OCI-LY7 (cell line): ENCODE measurements around the gene CTTNBP2NL. TPM values are rescaled to one million over a fixed set of nuclear protein-coding genes. Genes with fewer than 3 reads are reported as not detected.
"Not testable (repeated sequence)": the region's sequence is repeated elsewhere in the genome, so short reads cannot be mapped to it uniquely, and the experiment has no call there.

Source experiments
- BruUV-seq: library from RNA; stranded (reverse); fragments of 400-500 nt; replicated peaks from 2 replicates; lab custom pipeline; 2021; lab: Mats Ljungman, UMichigan
- CTCF ChIA-PET: fragments of 300-600 bp; sonication (Branson Sonifier 250); formaldehyde crosslinking; loops from one replicate; lab custom pipeline; 2022; ENCODE audit warnings: antibody characterized with exemption; ENCODE audit not compliant: unreplicated experiment; lab: Charles Lee
- POLR2A ChIA-PET: fragments of 300-600 bp; sonication (Branson Sonifier 250); formaldehyde crosslinking; loops from one replicate; lab custom pipeline; 2022; ENCODE audit warnings: antibody characterized with exemption; lab: Charles Lee
- DNase-seq: peaks from one replicate; pipeline ENCODE4 v3.0.0-alpha.2; 2015; ENCODE audit warnings: low spot score
- H2AFZ ChIP-seq: fragments of 200-600 bp; sonication (generic), shearing (Covaris generic); 2 replicates; pipeline ENCODE4 v1.6.1; 2014; ENCODE audit warnings: mild to moderate bottlenecking, antibody characterized with exemption, low read length, moderate library complexity
- H3K27ac ChIP-seq: fragments of 200-600 bp; sonication (generic); 2 replicates; pipeline ENCODE4 v1.5.1; 2014; ENCODE audit warnings: mixed run types, low read depth, mild to moderate bottlenecking, moderate library complexity, low read length, inconsistent platforms; ENCODE audit not compliant: poor library complexity, severe bottlenecking
- H3K36me3 ChIP-seq: fragments of 200-600 bp; sonication (generic); 2 replicates; pipeline ENCODE4 v1.6.1; 2014; ENCODE audit warnings: mild to moderate bottlenecking, antibody characterized with exemption, low read length, moderate library complexity, mixed read lengths; ENCODE audit not compliant: insufficient read depth
- H3K4me1 ChIP-seq: fragments of 200-600 bp; sonication (generic); 2 replicates; pipeline ENCODE4 v1.5.1; 2014; ENCODE audit warnings: mild to moderate bottlenecking, low read length; ENCODE audit not compliant: insufficient read depth, poor library complexity, severe bottlenecking
- H3K4me2 ChIP-seq: fragments of 200-600 bp; sonication (generic); 2 replicates; pipeline ENCODE4 v1.6.1; 2014; ENCODE audit warnings: mild to moderate bottlenecking, low read length
- H3K4me3 ChIP-seq: fragments of 200-600 bp; sonication (generic); 2 replicates; pipeline ENCODE4 v1.5.1; 2014; ENCODE audit warnings: mild to moderate bottlenecking, low read depth, low read length; ENCODE audit not compliant: poor library complexity, severe bottlenecking
- H3K79me2 ChIP-seq: fragments of 200-600 bp; sonication (generic); 2 replicates; pipeline ENCODE4 v1.6.1; 2016; ENCODE audit warnings: low read depth, mild to moderate bottlenecking, low read length, moderate library complexity, mixed read lengths; ENCODE audit not compliant: insufficient read depth
- H3K9me2 ChIP-seq: fragments of 200-600 bp; sonication (generic); 2 replicates; pipeline ENCODE4 v1.6.1; 2016; ENCODE audit warnings: mild to moderate bottlenecking, low read length, mixed read lengths; ENCODE audit not compliant: insufficient read depth
- H3K9me3 ChIP-seq: fragments of 200-600 bp; sonication (generic); 2 replicates; pipeline ENCODE4 v1.6.1; 2014; ENCODE audit warnings: mild to moderate bottlenecking, mixed run types, low read length, mixed read lengths
- H4K20me1 ChIP-seq: fragments of 200-600 bp; sonication (generic); 2 replicates; pipeline ENCODE4 v1.6.1; 2014; ENCODE audit warnings: mild to moderate bottlenecking, antibody characterized with exemption, low read length, moderate library complexity, mixed read lengths; ENCODE audit not compliant: insufficient read depth
- CTCF ChIP-seq: fragments of 200-600 bp; sonication (generic); conservative IDR thresholded peaks from 2 replicates; pipeline ENCODE4 v1.5.1; 2014; ENCODE audit warnings: mild to moderate bottlenecking, antibody characterized with exemption, low read length, moderate library complexity, mixed read lengths
- EZH2phosphoT487 ChIP-seq: fragments of 200-600 bp; sonication (generic); IDR thresholded peaks from 2 replicates; pipeline ENCODE4 v1.6.1; 2018; ENCODE audit warnings: low read depth, borderline replicate concordance, mild to moderate bottlenecking, mixed run types, antibody characterized with exemption, low read length, moderate library complexity, mixed read lengths
- intact Hi-C: fragments of 100-400 bp; cut with micrococcal nuclease; formaldehyde crosslinking; loops from one replicate; pipeline ENCODE4 v1.10.0; 2022; ENCODE audit not compliant: unreplicated experiment
- total RNA-seq, 2 experiments: library from RNA; depleted of rRNA in 1 of 2; stranded (reverse); fragments of >200 nt in 1 of 2; shearing (Covaris generic) in 1 of 2; gene quantifications; 2 replicates each; pipeline ENCODE4 v1.2.3, GENCODE V29; 2014 to 2022

Gene CTTNBP2NL
- total RNA-seq, 2 experiments from 2014 or later, result 1.5 to 8.7 TPM

- Histone ChIP-seq H3K79me2 (no peaks in the 10 kb centered on the region), H3K9me3 (no peaks in the 10 kb centered on the region), H4K20me1 (0 out of 2 replicates have a peak, but pooled peaks cover 4% of the 10 kb centered on the region), H2AFZ (no peak overlapping the region), H3K4me2 (no peak overlapping the region), H3K36me3 (0 out of 2 replicates have a peak, but pooled peaks cover 4% of the 10 kb centered on the region), H3K4me1 (no peaks in the 10 kb centered on the region), H3K27ac (no peak overlapping the region), H3K4me3 (no peak overlapping the region), H3K9me2 (no peaks in the 10 kb centered on the region)
- intact Hi-C loops, result no loop called here
- TF ChIP-seq CTCF (no peak), EZH2phosphoT487 (no peak)
- DNase-seq, result no peak
- no TSS peak for BruUV-seq
- CTCF ChIA-PET, result no interaction called here
- POLR2A ChIA-PET, result interaction anchor here (2.1 kb wide), 1 partner anchor 12 kb away, joined by 7 read pairs; no protein-coding TSS in a partner anchor
Measured at GRCh38 chr1:112417271-112417670, 21.3 kb downstream of the CTTNBP2NL start.

DNA sequence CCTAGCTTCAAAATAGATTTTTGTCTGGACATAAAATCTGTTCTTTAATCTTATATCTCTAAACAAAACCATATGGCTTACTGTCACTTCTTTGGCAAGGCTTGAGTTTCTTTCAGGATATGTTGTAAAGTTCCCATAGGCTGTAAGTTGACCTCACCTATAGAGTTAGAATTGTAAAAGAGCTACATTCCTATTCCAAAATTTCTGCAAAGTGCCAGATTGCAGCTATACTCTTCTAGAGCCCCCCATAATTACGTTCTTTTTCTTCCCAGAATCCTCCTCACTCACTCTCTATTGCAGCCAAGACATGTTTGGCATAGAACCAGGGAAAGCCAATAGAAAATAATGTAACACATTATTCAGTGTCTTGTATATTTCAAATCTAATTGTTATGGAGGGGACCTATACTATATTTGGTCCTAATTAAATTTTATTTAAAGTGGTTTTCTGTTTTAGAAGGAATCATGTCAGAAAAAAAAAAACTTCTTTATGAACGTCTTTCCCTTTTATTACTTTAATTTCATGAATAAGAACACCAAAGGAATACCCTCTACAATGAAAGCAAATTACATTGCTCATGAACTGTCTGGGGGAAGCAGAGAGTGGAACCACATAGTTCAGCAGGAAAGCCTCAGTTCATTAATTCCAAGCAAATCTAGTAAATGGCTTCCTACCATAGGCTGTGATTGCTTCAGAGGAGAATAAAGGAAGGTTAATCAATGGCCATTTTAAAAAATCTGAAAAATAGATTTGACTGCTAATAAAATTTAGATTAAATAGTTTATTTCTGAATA lies 22.3 kb downstream of the CTTNBP2NL start:
- H3K27ac ChIP-seq, result no peak overlapping the region
- H2AFZ ChIP-seq, result no peak overlapping the region
- no peak overlapping the region for H3K4me3 ChIP-seq
- H3K79me2 ChIP-seq, result no peaks in the 10 kb centered on the region
- TF ChIP-seq CTCF, result no peak
- POLR2A ChIA-PET, result interaction anchor here (0.6 to 2.1 kb wide), 2 partner anchors 11 to 209 kb away, joined by 3 to 7 read pairs; no protein-coding TSS in a partner anchor
- H3K9me2 ChIP-seq, result no peaks in the 10 kb centered on the region
- no peaks in the 10 kb centered on the region for H3K4me1 ChIP-seq
- 0 out of 2 replicates have a peak, but pooled peaks cover 4% of the 10 kb centered on the region for H3K36me3 ChIP-seq
- no peak overlapping the region for H3K4me2 ChIP-seq
- CTCF ChIA-PET, result no interaction called here
- no TSS peak for BruUV-seq
- DNase-seq, result no peak
- no peaks in the 10 kb centered on the region for H3K9me3 ChIP-seq
- intact Hi-C loops, result no loop called here
- 0 out of 2 replicates have a peak, but pooled peaks cover 4% of the 10 kb centered on the region for H4K20me1 ChIP-seq

GRCh38 chr1:112423207-112423606 lies 27.2 kb downstream of the CTTNBP2NL start:
- no peaks in the 10 kb centered on the region for H3K36me3 ChIP-seq
- no peaks in the 10 kb centered on the region for H4K20me1 ChIP-seq
- H3K4me3 ChIP-seq, result no peak overlapping the region
- intact Hi-C loops, result no loop called here
- ChIA-PET CTCF (no interaction called here), POLR2A (no interaction called here)
- no peak overlapping the region for H2AFZ ChIP-seq
- no peak overlapping the region for H3K27ac ChIP-seq
- no peak overlapping the region for H3K4me2 ChIP-seq
- H3K79me2 ChIP-seq, result no peaks in the 10 kb centered on the region
- H3K9me2 ChIP-seq, result no peaks in the 10 kb centered on the region
- H3K9me3 ChIP-seq, result no peaks in the 10 kb centered on the region
- BruUV-seq, result no TSS peak
- DNase-seq, result no peak
- no peaks in the 10 kb centered on the region for H3K4me1 ChIP-seq
- no peak for TF ChIP-seq EZH2phosphoT487
- TF ChIP-seq CTCF, result no peak

GRCh38 chr1:112423666-112424065 lies 27.7 kb downstream of the CTTNBP2NL start:
- H3K4me3 ChIP-seq, H4K20me1 ChIP-seq, H3K4me1 ChIP-seq, DNase-seq, H3K36me3 ChIP-seq, POLR2A ChIA-PET, H3K4me2 ChIP-seq, intact Hi-C loops, H3K27ac ChIP-seq, CTCF ChIA-PET, H2AFZ ChIP-seq, H3K9me2 ChIP-seq, H3K79me2 ChIP-seq, H3K9me3 ChIP-seq, BruUV-seq: not testable (repeated sequence)
